Endothelial cell of umbilical vein (primary cell): ENCODE measurements around the gene TPP1. TPM values are rescaled to one million over a fixed set of nuclear protein-coding genes. Genes with fewer than 3 reads are reported as not detected.

Source experiments
- BruUV-seq: library from RNA; stranded (reverse); fragments of 400-500 nt; replicated peaks from 2 replicates; lab custom pipeline; 2021; lab: Mats Ljungman, UMichigan
- CTCF ChIA-PET: fragments of 300-600, 350-600 bp; sonication (Branson Sonifier 250); formaldehyde crosslinking; loops from one replicate; lab custom pipeline; 2021; ENCODE audit warnings: antibody characterized with exemption, inconsistent platforms; lab: Charles Lee
- POLR2A ChIA-PET: fragments of 300-600, 350-600 bp; sonication (Branson Sonifier 250); formaldehyde crosslinking; loops from one replicate; lab custom pipeline; 2021; ENCODE audit warnings: antibody characterized with exemption, inconsistent platforms; lab: Charles Lee
- DNase-seq: peaks from one replicate; pipeline ENCODE4 v3.0.0-alpha.2; 2011; ENCODE audit warnings: low read depth, low spot score
- FAIRE-seq: peaks from 2 replicates; lab custom pipeline; 2011; peaks lifted over from hg19 to GRCh38; lab: Jason Lieb, UNC
- H2AFZ ChIP-seq: 2 replicates; pipeline ENCODE4 v1.6.0; 2012; ENCODE audit warnings: low read depth, low read length, control low read depth, inconsistent platforms
- H3K27ac ChIP-seq: 2 replicates; pipeline ENCODE4 v1.5.1; 2011; ENCODE audit warnings: low read depth, mild to moderate bottlenecking, control low read depth, low read length, moderate library complexity; ENCODE audit not compliant: insufficient read depth
- H3K27me3 ChIP-seq, 2 experiments: 2 replicates each; pipeline versions ENCODE4 v1.6.0 to v1.6.1; 2011; ENCODE audit warnings: low read length in 2 of 2, mixed read lengths in 1 of 2; ENCODE audit not compliant: control insufficient read depth in 2 of 2, insufficient read depth in 2 of 2
- H3K36me3 ChIP-seq, 2 experiments: 2 replicates in 1 of 2; 3 replicates in 1 of 2; pipeline ENCODE4 v1.5.1; 2011; ENCODE audit warnings: low read length in 2 of 2, mild to moderate bottlenecking in 1 of 2, moderate library complexity in 1 of 2; ENCODE audit not compliant: control insufficient read depth in 2 of 2, insufficient read depth in 2 of 2; ENCODE audit errors: extremely low read depth in 1 of 2
- H3K4me1 ChIP-seq: 3 replicates; pipeline ENCODE4 v1.5.1; 2011; ENCODE audit warnings: mild to moderate bottlenecking, low read length; ENCODE audit not compliant: control insufficient read depth, insufficient read depth; ENCODE audit errors: extremely low read depth
- H3K4me2 ChIP-seq: 2 replicates; pipeline ENCODE4 v1.6.1; 2011; ENCODE audit warnings: low read length, control low read depth, mixed read lengths; ENCODE audit not compliant: insufficient read depth
- H3K4me3 ChIP-seq, 3 experiments: fragments of 200-600 bp in 1 of 3; sonication (generic), shearing (Covaris generic) in 1 of 3; replicated peaks in 1 of 3; 2 replicates each; pipeline ENCODE4 v1.5.1; 2011 to 2016; ENCODE audit warnings: control low read depth in 3 of 3, low read length in 3 of 3, mild to moderate bottlenecking in 2 of 3, inconsistent platforms in 1 of 3, low read depth in 1 of 3, moderate library complexity in 1 of 3; ENCODE audit not compliant: insufficient read depth in 1 of 3
- H3K79me2 ChIP-seq: 2 replicates; pipeline ENCODE4 v1.6.0; 2012; ENCODE audit warnings: low read length, inconsistent platforms; ENCODE audit not compliant: control insufficient read depth, insufficient read depth
- H3K9ac ChIP-seq: replicated peaks from 2 replicates; pipeline ENCODE3; 2011; ENCODE audit warnings: low read length, control low read depth; ENCODE audit not compliant: insufficient read depth; ENCODE audit errors: extremely low read depth
- H3K9me1 ChIP-seq: replicated peaks from 3 replicates; pipeline ENCODE4 v1.6.0; 2011; ENCODE audit warnings: mild to moderate bottlenecking, low read length; ENCODE audit not compliant: control insufficient read depth, insufficient read depth; ENCODE audit errors: extremely low read depth
- H3K9me3 ChIP-seq: replicated peaks from 2 replicates; pipeline ENCODE4 v1.5.1; 2012; ENCODE audit warnings: low read length, inconsistent platforms; ENCODE audit not compliant: control insufficient read depth, insufficient read depth
- H4K20me1 ChIP-seq: replicated peaks from 2 replicates; pipeline ENCODE3; 2011; ENCODE audit warnings: mild to moderate bottlenecking, low read length; ENCODE audit not compliant: control insufficient read depth, insufficient read depth; ENCODE audit errors: extremely low read depth
- EZH2 ChIP-seq: IDR thresholded peaks from 2 replicates; pipeline ENCODE4 v1.6.1; 2012; ENCODE audit warnings: borderline replicate concordance, low read depth, mild to moderate bottlenecking, moderate library complexity, low read length, inconsistent platforms; ENCODE audit not compliant: severe bottlenecking
- FOS ChIP-seq: IDR thresholded peaks from 2 replicates; pipeline ENCODE4 v1.6.1; 2011; ENCODE audit warnings: mild to moderate bottlenecking, low read length, moderate library complexity, borderline replicate concordance; ENCODE audit not compliant: insufficient read depth
- GATA2 ChIP-seq: IDR thresholded peaks from 2 replicates; pipeline ENCODE4 v1.7.0; 2011; ENCODE audit warnings: low read depth, mild to moderate bottlenecking, moderate library complexity, mixed read lengths, low read length; ENCODE audit not compliant: insufficient read length, insufficient read depth
- JUN ChIP-seq: IDR thresholded peaks from 2 replicates; pipeline ENCODE4 v1.6.1; 2011; ENCODE audit warnings: borderline replicate concordance, low read depth; ENCODE audit not compliant: insufficient read length, insufficient read depth
- MYC ChIP-seq: IDR thresholded peaks from one replicate; pipeline ENCODE4 v1.6.1; 2011; ENCODE audit warnings: mild to moderate bottlenecking, low read depth, low read length
- POLR2A ChIP-seq: IDR thresholded peaks from 2 replicates; pipeline ENCODE4 v1.6.1; 2012; ENCODE audit warnings: low read depth, mild to moderate bottlenecking, control low read depth, low read length
- POLR2AphosphoS5 ChIP-seq: IDR thresholded peaks from 2 replicates; pipeline ENCODE4 v1.6.1; 2012; ENCODE audit warnings: low read depth, mild to moderate bottlenecking, control low read depth, low read length, moderate library complexity; ENCODE audit not compliant: insufficient read depth
- dilution Hi-C: fragments of 300-500 bp; cut with MboI; formaldehyde crosslinking; loops from one replicate; pipeline ENCODE4 v1.15.0; 2019; ENCODE audit warnings: low sequenced_read_pairs; ENCODE audit not compliant: extremely low pct_ligation_motif_present
- intact Hi-C: fragments of 100-400 bp; cut with micrococcal nuclease; formaldehyde crosslinking; loops from one replicate; pipeline ENCODE4 v1.10.0; 2022
- polyA plus RNA-seq, 4 experiments: library from polyadenylated mRNA; depleted of rRNA in 3 of 4; stranded (reverse) in 3 of 4; unstranded in 1 of 4; fragments of >200 nt; gene quantifications; 2 replicates each; pipeline versions ENCODE4 v1.2.1 to v1.2.3, GENCODE V29; 2011 to 2012; ENCODE audit warnings: missing spikeins in 1 of 4
- total RNA-seq: library from RNA; stranded (reverse); gene quantifications from 2 replicates; pipeline ENCODE4 v1.2.3, GENCODE V29; 2021
- TF ChIP-seq, protein P1 (sequence below), 2 donors: IDR thresholded peaks; 1 replicate in 1 of 2; 2 replicates in 1 of 2; pipeline ENCODE4 v1.5.1; 2011; ENCODE audit warnings: low read length in 2 of 2, mild to moderate bottlenecking in 2 of 2, moderate library complexity in 2 of 2, control low read depth in 1 of 2, inconsistent platforms in 1 of 2, low read depth in 1 of 2; ENCODE audit not compliant: insufficient read depth in 1 of 2; ENCODE audit errors: extremely low read depth in 1 of 2

Gene TPP1
- total and polyA plus RNA-seq, 2 donors (not counting 3 experiments of a cell fraction or from before 2014, with no cell fraction given), result 124 to 224 TPM

DNA sequence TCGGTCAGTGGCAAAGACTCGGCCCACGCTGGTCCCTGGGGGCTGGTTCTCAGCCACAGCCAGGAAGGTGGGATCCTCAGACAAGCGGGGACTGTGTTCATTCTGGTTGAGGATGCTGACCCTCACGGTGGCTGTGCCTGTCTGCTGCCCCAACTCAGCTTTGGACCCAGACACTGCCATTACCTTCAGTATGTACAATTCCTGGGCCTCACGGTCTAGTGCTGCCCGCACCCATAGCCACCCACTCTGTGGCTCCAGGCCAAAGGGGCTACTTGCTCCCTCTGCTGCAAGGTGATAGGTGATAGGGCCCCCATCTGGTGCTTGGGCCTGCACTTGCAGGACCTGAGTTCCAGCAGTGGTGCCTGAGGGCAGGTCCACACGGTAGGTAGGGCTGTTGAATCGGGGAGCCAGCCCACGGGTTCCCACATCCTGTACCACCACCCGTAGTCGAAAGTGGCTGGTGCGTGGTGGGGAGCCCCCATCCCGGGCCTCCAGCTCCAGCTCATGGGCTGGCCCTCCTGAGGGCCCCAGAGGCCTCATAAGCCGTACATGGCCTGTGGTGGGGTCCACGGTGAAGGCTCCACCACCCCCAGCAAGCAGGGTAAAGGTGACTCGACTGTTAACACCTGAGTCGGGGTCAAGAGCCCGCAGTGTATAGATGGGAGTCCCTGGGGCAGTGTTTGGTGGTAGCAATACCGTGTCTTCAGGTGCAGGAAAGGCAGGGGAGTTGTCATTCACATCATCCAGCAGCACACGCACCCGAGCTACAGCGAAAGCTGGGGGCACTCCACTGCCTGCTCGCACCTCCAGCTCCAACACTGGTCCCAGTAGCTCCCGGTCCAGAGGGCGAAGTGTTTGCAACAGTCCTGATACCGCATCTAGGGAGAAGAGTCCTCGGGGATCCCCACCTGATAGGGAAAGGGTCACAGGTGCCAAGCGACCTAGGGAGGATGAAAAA is 13.2 kb upstream of the TPP1 start:
- ChIA-PET CTCF (interaction anchor here (1.0 to 1.7 kb wide), 4 partner anchors 35 to 101 kb away, joined by 3 to 4 read pairs (median 3); no protein-coding TSS in a partner anchor), POLR2A (interaction anchor here (0.9 to 1.0 kb wide), 2 partner anchors 14 to 51 kb away, joined by 3 to 4 read pairs; partner anchors contain the start of gene MRPL17)
- FAIRE-seq, result no peak

DNA sequence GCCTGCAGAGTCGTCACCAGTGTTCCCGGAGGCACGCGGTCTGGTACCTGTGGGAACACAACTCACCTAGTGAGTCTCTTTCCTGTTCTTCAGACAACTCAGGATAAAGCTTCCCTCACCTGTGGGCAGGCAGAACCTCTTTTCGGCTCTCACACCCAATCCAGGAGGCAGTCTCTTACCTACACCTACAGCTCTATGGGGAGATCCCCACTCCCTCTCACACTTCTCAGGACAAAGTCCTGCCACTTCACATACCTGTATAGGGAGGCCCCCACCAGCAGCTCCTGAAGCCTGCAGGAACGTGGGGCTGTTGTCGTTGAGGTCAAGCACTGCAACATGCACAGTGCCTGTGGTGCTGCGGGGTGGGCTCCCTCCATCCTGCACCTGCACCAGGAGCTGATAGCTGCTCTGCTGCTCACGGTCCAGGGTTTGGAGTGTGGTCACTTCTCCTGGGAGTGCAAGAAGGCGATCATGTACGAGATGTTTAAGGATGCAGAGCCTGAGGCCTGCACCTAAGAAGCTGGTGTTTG is 12.2 kb upstream of the TPP1 start:
- no peak overlapping the region for H3K27ac ChIP-seq
- BruUV-seq, result no TSS peak
- ChIA-PET CTCF (interaction anchor here (0.7 to 1.4 kb wide), 4 partner anchors 10 to 100 kb away, joined by 3 to 4 read pairs (median 3); partner anchors contain the start of gene TPP1), POLR2A (interaction anchor here (0.9 to 1.0 kb wide), 2 partner anchors 13 to 52 kb away, joined by 3 to 4 read pairs; partner anchors contain the start of gene MRPL17)
- TF ChIP-seq EZH2, result no peak
- no peak for TF ChIP-seq FOS
- no peak for TF ChIP-seq GATA2
- TF ChIP-seq JUN, result no peak
- no peak for TF ChIP-seq MYC
- TF ChIP-seq, protein P1, sequence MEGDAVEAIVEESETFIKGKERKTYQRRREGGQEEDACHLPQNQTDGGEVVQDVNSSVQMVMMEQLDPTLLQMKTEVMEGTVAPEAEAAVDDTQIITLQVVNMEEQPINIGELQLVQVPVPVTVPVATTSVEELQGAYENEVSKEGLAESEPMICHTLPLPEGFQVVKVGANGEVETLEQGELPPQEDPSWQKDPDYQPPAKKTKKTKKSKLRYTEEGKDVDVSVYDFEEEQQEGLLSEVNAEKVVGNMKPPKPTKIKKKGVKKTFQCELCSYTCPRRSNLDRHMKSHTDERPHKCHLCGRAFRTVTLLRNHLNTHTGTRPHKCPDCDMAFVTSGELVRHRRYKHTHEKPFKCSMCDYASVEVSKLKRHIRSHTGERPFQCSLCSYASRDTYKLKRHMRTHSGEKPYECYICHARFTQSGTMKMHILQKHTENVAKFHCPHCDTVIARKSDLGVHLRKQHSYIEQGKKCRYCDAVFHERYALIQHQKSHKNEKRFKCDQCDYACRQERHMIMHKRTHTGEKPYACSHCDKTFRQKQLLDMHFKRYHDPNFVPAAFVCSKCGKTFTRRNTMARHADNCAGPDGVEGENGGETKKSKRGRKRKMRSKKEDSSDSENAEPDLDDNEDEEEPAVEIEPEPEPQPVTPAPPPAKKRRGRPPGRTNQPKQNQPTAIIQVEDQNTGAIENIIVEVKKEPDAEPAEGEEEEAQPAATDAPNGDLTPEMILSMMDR (IDR thresholded peaks at IDR 0.05; ENCODE audit: extremely low read depth in 1 of 2, insufficient read depth in 1 of 2, low read depth in 1 of 2, low read length in 2 of 2), result no peak
- TF ChIP-seq POLR2A, result no peak
- no peak for DNase-seq
- H4K20me1 ChIP-seq, result no peaks in the 10 kb centered on the region
- no peaks in the 10 kb centered on the region for H3K79me2 ChIP-seq
- H3K27me3 ChIP-seq, result no peaks in the 10 kb centered on the region
- no peaks in the 10 kb centered on the region for H3K9me1 ChIP-seq
- dilution Hi-C loops (no loop called here), intact Hi-C loops (no loop called here)
- H3K9ac ChIP-seq, result no peak overlapping the region
- H3K4me1 ChIP-seq, result peaks cover 24% of the 10 kb centered on the region
- FAIRE-seq, result no peak
- no peak overlapping the region for H3K4me2 ChIP-seq
- no peak overlapping the region for H3K4me3 ChIP-seq
- H3K9me3 ChIP-seq, result no peaks in the 10 kb centered on the region
- H3K36me3 ChIP-seq, result peaks cover 2 to 60% of the 10 kb centered on the region in 2 experiments
- no peak overlapping the region for H2AFZ ChIP-seq

More for the DNA sequence above, 13.2 kb upstream of the TPP1 start:
- no peak overlapping the region for H3K4me2 ChIP-seq
- H3K4me1 ChIP-seq, result peaks cover 34% of the 10 kb centered on the region
- dilution Hi-C loops (no loop called here), intact Hi-C loops (no loop called here)
- H3K4me3 ChIP-seq, result no peak overlapping the region
- BruUV-seq, result no TSS peak
- H2AFZ ChIP-seq, result no peak overlapping the region
- peaks cover 2% of the 10 kb centered on the region for H3K79me2 ChIP-seq
- H3K9me3 ChIP-seq, result no peaks in the 10 kb centered on the region
- no peak overlapping the region for H3K27ac ChIP-seq
- no peaks in the 10 kb centered on the region for H3K27me3 ChIP-seq
- H3K9me1 ChIP-seq, result no peaks in the 10 kb centered on the region
- peaks cover 2 to 51% of the 10 kb centered on the region in 2 experiments for H3K36me3 ChIP-seq
- TF ChIP-seq POLR2AphosphoS5, result no peak
- no peak for TF ChIP-seq GATA2
- DNase-seq, result no peak
- H4K20me1 ChIP-seq, result no peaks in the 10 kb centered on the region
- no peak overlapping the region for H3K9ac ChIP-seq
